Left ventricle myocardium inferior (tissue), 1 donor: ENCODE results near the gene IGF1. TPM values are rescaled to one million over a fixed set of nuclear protein-coding genes. Genes with fewer than 3 reads are reported as not detected.

ENCODE experiments used
- DNase-seq: peaks from one replicate; pipeline ENCODE4 v3.0.0-alpha.2; 2020
- H3K27ac ChIP-seq: fragments of 200-600 bp; replicated peaks from 2 replicates; pipeline ENCODE4 v1.8.0; 2021
- H3K27me3 ChIP-seq: fragments of 200-600 bp; 2 replicates; pipeline ENCODE4 v1.8.0; 2021; ENCODE audit warnings: low read depth
- H3K36me3 ChIP-seq: fragments of 200-600 bp; 2 replicates; pipeline ENCODE4 v1.8.0; 2021
- H3K4me1 ChIP-seq: fragments of 200-600 bp; 2 replicates; pipeline ENCODE4 v1.8.0; 2021
- H3K4me3 ChIP-seq: fragments of 200-600 bp; 2 replicates; pipeline ENCODE4 v1.8.0; 2021; ENCODE audit warnings: mild to moderate bottlenecking, moderate library complexity
- H3K9me3 ChIP-seq: fragments of 200-600 bp; replicated peaks from 2 replicates; pipeline ENCODE4 v1.8.0; 2021
- intact Hi-C: fragments of 100-400 bp; cut with micrococcal nuclease; formaldehyde crosslinking; loops from one replicate; pipeline ENCODE4 v1.11.0; 2022
- total RNA-seq: library from RNA; stranded (reverse); fragmentation: NEBNext Ultra II Directional; extraction: Animal tissue kit (Norgen Biotek cat#: 25700); gene quantifications from one replicate; pipeline ENCODE4 v1.2.1, GENCODE V29; 2021
- TF ChIP-seq, protein P1 (sequence below): fragments of 200-600 bp; IDR thresholded peaks from 2 replicates; pipeline ENCODE4 v1.8.0; 2021; ENCODE audit warnings: antibody characterized with exemption, mild to moderate bottlenecking, borderline replicate concordance
- donor health status: DM: no; HTN: yes; CAD: no; lungs with severe emphysema.

IGF1 gene
- total RNA-seq, 1 donor from 2014 or later: 5.8 TPM

DNA sequence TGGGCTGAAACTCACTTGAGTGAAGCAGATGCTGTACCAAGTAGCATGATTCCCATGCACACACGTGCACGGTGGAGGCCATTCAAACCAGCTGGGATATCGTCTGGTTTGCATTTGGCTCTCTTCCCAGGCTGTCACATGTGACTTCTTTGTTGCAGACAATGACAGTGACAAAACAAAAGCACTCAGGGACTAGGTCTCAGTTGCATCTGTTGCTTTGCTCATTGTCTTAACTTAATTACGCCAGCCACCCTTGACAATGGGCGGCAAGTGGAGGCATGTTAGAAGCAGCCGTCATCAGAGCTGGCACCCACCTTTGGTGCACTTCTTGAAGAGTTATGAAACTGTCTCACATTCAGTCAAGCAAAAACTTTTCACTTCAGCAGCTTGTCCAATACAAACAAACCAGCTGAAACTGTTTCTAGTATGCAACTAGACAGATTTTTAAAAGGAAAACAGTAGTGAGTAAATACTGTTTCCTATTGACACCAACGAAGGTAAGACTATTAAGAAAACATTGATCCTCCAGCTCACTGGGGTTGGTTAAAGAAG, 74.3 kb downstream of the IGF1 start:
- TF ChIP-seq, protein P1, sequence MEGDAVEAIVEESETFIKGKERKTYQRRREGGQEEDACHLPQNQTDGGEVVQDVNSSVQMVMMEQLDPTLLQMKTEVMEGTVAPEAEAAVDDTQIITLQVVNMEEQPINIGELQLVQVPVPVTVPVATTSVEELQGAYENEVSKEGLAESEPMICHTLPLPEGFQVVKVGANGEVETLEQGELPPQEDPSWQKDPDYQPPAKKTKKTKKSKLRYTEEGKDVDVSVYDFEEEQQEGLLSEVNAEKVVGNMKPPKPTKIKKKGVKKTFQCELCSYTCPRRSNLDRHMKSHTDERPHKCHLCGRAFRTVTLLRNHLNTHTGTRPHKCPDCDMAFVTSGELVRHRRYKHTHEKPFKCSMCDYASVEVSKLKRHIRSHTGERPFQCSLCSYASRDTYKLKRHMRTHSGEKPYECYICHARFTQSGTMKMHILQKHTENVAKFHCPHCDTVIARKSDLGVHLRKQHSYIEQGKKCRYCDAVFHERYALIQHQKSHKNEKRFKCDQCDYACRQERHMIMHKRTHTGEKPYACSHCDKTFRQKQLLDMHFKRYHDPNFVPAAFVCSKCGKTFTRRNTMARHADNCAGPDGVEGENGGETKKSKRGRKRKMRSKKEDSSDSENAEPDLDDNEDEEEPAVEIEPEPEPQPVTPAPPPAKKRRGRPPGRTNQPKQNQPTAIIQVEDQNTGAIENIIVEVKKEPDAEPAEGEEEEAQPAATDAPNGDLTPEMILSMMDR: no peak
- intact Hi-C loops: no loop called here
- H3K4me1 ChIP-seq: peaks cover 11% of the 10 kb centered on the region
- peak overlapping the region; percentile 25 for H3K27ac ChIP-seq
- no peak overlapping the region for H3K4me3 ChIP-seq
- H3K36me3 ChIP-seq: no peaks in the 10 kb centered on the region
- H3K27me3 ChIP-seq: no peaks in the 10 kb centered on the region
- DNase-seq: peak; percentile 38
- no peaks in the 10 kb centered on the region for H3K9me3 ChIP-seq

DNA sequence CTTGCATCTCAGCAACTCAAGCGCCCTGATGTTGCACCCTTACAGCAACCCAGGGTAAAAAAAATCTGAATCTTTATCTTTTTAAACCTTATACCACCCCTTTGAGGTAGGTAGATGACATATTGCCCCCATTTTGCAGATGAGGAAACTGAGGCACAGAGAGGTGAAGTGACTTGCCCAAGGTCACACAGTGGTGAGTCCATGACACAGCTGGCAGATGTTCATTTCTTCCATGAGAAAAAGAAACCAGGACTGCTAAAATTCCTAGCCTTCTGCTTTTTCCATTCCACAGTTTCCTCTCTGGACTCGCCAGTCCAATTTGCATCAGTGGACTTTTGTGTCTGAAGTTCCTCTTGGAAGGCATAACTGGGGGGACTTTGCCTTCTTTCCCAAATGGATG, 79.3 kb downstream of the IGF1 start:
- H3K9me3 ChIP-seq: no peaks in the 10 kb centered on the region
- H3K4me1 ChIP-seq: peaks cover 5% of the 10 kb centered on the region
- DNase-seq: no peak
- H3K4me3 ChIP-seq: no peak overlapping the region
- TF ChIP-seq, protein P1: no peak
- no peak overlapping the region for H3K27ac ChIP-seq
- intact Hi-C loops: no loop called here
- no peaks in the 10 kb centered on the region for H3K27me3 ChIP-seq
- H3K36me3 ChIP-seq: no peaks in the 10 kb centered on the region

DNA sequence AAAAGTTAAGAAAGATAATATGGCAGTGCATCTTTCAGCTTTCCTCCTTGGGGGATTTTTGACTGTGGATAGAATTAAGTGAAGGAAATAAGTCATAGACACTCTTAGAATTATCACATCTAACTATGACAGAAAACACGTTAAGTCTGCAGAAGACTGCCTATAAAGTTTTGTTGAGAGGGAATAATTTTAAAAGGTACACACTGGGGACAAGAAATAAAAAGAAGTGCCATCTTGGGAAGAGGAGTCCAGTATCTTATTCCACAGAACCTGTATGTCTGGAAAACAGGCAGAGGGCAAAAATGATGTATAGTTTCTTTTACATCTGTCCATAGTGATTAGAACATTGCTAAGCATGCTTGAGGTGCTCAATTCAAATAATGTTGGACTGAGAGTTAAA, 80.7 kb downstream of the IGF1 start:
- TF ChIP-seq, protein P1: no peak
- intact Hi-C loops: no loop called here
- no peaks in the 10 kb centered on the region for H3K4me1 ChIP-seq
- H3K27me3 ChIP-seq: no peaks in the 10 kb centered on the region
- H3K27ac ChIP-seq: no peak overlapping the region
- no peak overlapping the region for H3K4me3 ChIP-seq
- H3K9me3 ChIP-seq: no peaks in the 10 kb centered on the region
- no peaks in the 10 kb centered on the region for H3K36me3 ChIP-seq
- no peak for DNase-seq

DNA sequence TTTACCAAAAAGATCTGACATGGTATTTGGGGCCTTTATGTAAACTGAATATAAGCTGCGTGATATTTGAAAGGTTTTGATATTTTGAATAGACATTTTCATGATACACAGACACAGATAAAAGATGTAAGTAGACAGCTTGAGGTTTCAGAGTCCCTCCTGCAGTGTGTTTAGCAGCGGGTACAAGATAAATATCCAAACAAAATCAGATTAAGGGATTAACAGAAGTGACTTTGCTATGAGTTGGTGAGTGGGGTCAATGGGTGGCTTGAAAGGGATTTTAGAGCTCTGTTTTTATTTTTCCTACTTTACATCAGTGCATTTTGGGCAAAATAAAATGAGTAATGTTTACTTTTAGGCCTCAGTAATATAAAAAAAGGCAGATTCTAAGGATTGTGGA, 84.1 kb downstream of the IGF1 start:
- H3K27ac ChIP-seq: no peak overlapping the region
- no peaks in the 10 kb centered on the region for H3K27me3 ChIP-seq
- no peak overlapping the region for H3K4me3 ChIP-seq
- no peaks in the 10 kb centered on the region for H3K9me3 ChIP-seq
- intact Hi-C loops: no loop called here
- no peak for DNase-seq
- no peaks in the 10 kb centered on the region for H3K4me1 ChIP-seq
- no peaks in the 10 kb centered on the region for H3K36me3 ChIP-seq
- TF ChIP-seq, protein P1: no peak

DNA sequence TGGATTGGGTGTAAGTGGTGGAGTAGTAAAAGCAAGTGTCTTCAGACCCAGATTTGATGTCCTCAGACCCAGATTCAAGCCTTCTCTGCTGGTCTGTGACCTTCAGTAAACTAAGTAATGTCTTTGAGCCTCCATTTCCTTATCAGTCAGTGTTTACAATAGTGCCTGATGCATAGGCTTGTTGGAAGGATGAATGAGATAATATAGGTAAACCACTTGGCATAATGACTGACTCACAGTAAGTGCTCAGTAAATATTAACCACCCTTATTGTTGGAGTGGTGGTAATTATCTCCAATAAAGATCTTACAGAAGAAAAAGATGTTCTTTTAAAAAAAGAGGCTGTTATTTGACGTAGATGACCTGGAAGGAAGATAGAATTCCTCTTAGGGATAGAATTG, 86.2 kb downstream of the IGF1 start:
- no peaks in the 10 kb centered on the region for H3K27me3 ChIP-seq
- no peak overlapping the region for H3K4me3 ChIP-seq
- no peaks in the 10 kb centered on the region for H3K4me1 ChIP-seq
- no peaks in the 10 kb centered on the region for H3K9me3 ChIP-seq
- no peak for DNase-seq
- no peak overlapping the region for H3K27ac ChIP-seq
- H3K36me3 ChIP-seq: no peaks in the 10 kb centered on the region
- TF ChIP-seq, protein P1: no peak
- intact Hi-C loops: no loop called here
